ENCODE measurements around the gene ABHD14A. TPM values are rescaled to one million over a fixed set of nuclear protein-coding genes. Genes with fewer than 3 reads are reported as not detected.

The ABHD14A gene
- total RNA-seq, 1 experiment from 2014 or later, result 3.7 TPM

GRCh38 chr3:51929420-51930003 lies 45.4 kb upstream of the ABHD14A start:
- POLR2A ChIA-PET (ENCODE audit: low non-redundant PET), result no interaction called here

GRCh38 chr3:51930439-51930838 lies 44.4 kb upstream of the ABHD14A start:
- BruUV-seq (replicated peaks), result no TSS peak
- no peak for DNase-seq (ENCODE audit: low spot score)
- H3K4me3 ChIP-seq (ENCODE audit: low read depth, low read length, poor library complexity, severe bottlenecking), result no peak overlapping the region
- ChIA-PET POLR2A (ENCODE audit: low non-redundant PET) (no interaction called here), CTCF (no interaction called here)
- intact Hi-C loops (cut with micrococcal nuclease; ENCODE audit: unreplicated experiment), result no loop called here
- H3K27ac ChIP-seq (ENCODE audit: low read depth, low read length, poor library complexity, severe bottlenecking), result no peak overlapping the region
- H3K4me1 ChIP-seq (ENCODE audit: insufficient read depth, low read length, poor library complexity, severe bottlenecking), result no peaks in the 10 kb centered on the region
- no peaks in the 10 kb centered on the region for H3K27me3 ChIP-seq (replicated peaks; ENCODE audit: insufficient read depth, low read depth, low read length, poor library complexity)
- TF ChIP-seq EZH2 (IDR thresholded peaks at IDR 0.05; ENCODE audit: borderline replicate concordance, low read depth, low read length, poor library complexity, severe bottlenecking) (no peak), CTCF (conservative IDR thresholded peaks at IDR 0.05; ENCODE audit: low read depth, low read length) (no peak)
- H3K36me3 ChIP-seq (ENCODE audit: insufficient read depth, low read length, poor library complexity, severe bottlenecking), result no peaks in the 10 kb centered on the region
- H3K9me3 ChIP-seq (ENCODE audit: low read depth, low read length, poor library complexity, severe bottlenecking), result no peaks in the 10 kb centered on the region

More at GRCh38 chr3:51929420-51930003, 45.4 kb upstream of the ABHD14A start:
- Histone ChIP-seq H3K4me1 (ENCODE audit: insufficient read depth, low read length, poor library complexity, severe bottlenecking) (no peaks in the 10 kb centered on the region), H3K4me3 (ENCODE audit: low read depth, low read length, poor library complexity, severe bottlenecking) (no peak overlapping the region), H3K27ac (ENCODE audit: low read depth, low read length, poor library complexity, severe bottlenecking) (no peak overlapping the region), H3K36me3 (ENCODE audit: insufficient read depth, low read length, poor library complexity, severe bottlenecking) (no peaks in the 10 kb centered on the region), H3K9me3 (ENCODE audit: low read depth, low read length, poor library complexity, severe bottlenecking) (no peaks in the 10 kb centered on the region), H3K27me3 (replicated peaks; ENCODE audit: insufficient read depth, low read depth, low read length, poor library complexity) (no peaks in the 10 kb centered on the region)
- intact Hi-C loops (cut with micrococcal nuclease; ENCODE audit: unreplicated experiment), result no loop called here
- CTCF ChIA-PET, result no interaction called here
- no peak for DNase-seq (ENCODE audit: low spot score)
- BruUV-seq (replicated peaks), result no TSS peak
- TF ChIP-seq CTCF (conservative IDR thresholded peaks at IDR 0.05; ENCODE audit: low read depth, low read length) (no peak), EZH2 (IDR thresholded peaks at IDR 0.05; ENCODE audit: borderline replicate concordance, low read depth, low read length, poor library complexity, severe bottlenecking) (no peak)

GRCh38 chr3:51931756-51932155 lies 43.1 kb upstream of the ABHD14A start:
- H3K4me1 ChIP-seq (ENCODE audit: insufficient read depth, low read length, poor library complexity, severe bottlenecking), result no peaks in the 10 kb centered on the region
- intact Hi-C loops (cut with micrococcal nuclease; ENCODE audit: unreplicated experiment), result no loop called here
- no peaks in the 10 kb centered on the region for H3K36me3 ChIP-seq (ENCODE audit: insufficient read depth, low read length, poor library complexity, severe bottlenecking)
- no peak overlapping the region for H3K27ac ChIP-seq (ENCODE audit: low read depth, low read length, poor library complexity, severe bottlenecking)
- DNase-seq (ENCODE audit: low spot score), result no peak
- no peaks in the 10 kb centered on the region for H3K27me3 ChIP-seq (replicated peaks; ENCODE audit: insufficient read depth, low read depth, low read length, poor library complexity)
- CTCF ChIA-PET, result no interaction called here
- POLR2A ChIA-PET (ENCODE audit: low non-redundant PET), result no interaction called here
- TF ChIP-seq CTCF (conservative IDR thresholded peaks at IDR 0.05; ENCODE audit: low read depth, low read length) (no peak), EZH2 (IDR thresholded peaks at IDR 0.05; ENCODE audit: borderline replicate concordance, low read depth, low read length, poor library complexity, severe bottlenecking) (no peak)
- BruUV-seq (replicated peaks), result no TSS peak
- H3K4me3 ChIP-seq (ENCODE audit: low read depth, low read length, poor library complexity, severe bottlenecking), result no peak overlapping the region
- H3K9me3 ChIP-seq (ENCODE audit: low read depth, low read length, poor library complexity, severe bottlenecking), result no peaks in the 10 kb centered on the region
